Ramos (cell line): Measurements from ENCODE around the gene ASAP3.

Experiments used
- in situ Hi-C: fragments of 300-500 bp; cut with MboI; formaldehyde crosslinking; loops from one replicate; pipeline ENCODE4 v1.14.3; 2022; ENCODE audit warnings: low sequenced_read_pairs; ENCODE audit not compliant: unreplicated experiment

The ASAP3 gene

DNA sequence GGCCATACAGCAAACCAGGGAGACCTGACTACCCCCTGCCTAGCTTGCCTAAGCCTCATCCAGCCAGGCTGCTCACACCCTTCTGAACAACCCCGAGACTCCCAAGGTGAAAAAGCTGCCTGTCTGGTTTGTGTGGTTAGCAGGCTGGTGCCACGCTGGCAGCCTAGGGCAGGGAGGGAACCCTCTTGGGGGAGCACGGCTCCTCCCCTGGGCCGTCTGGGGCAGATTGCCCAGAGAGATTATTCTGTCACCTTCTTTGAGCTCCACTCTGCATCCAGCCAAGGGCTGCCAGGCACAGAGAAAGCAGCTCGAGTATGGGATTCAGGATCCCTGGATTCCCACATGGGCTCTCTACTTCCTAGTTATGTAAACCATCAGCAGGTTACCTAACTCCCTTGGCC lies 32.0 kb downstream of the ASAP3 start:
- in situ Hi-C loops: no loop called here

- in situ Hi-C loops: no loop called here
Observed at GRCh38 chr1:23451441-23451840, 32.5 kb downstream of the ASAP3 start.

GRCh38 chr1:23450894-23451293 lies 33.1 kb downstream of the ASAP3 start:
- in situ Hi-C loops: no loop called here

- in situ Hi-C loops: no loop called here
Observed at GRCh38 chr1:23449958-23450357, 34.0 kb downstream of the ASAP3 start.

GRCh38 chr1:23449306-23449705 lies 34.7 kb downstream of the ASAP3 start:
- in situ Hi-C loops: no loop called here

- in situ Hi-C loops: no loop called here
Observed at GRCh38 chr1:23448846-23449245, 35.1 kb downstream of the ASAP3 start.

DNA sequence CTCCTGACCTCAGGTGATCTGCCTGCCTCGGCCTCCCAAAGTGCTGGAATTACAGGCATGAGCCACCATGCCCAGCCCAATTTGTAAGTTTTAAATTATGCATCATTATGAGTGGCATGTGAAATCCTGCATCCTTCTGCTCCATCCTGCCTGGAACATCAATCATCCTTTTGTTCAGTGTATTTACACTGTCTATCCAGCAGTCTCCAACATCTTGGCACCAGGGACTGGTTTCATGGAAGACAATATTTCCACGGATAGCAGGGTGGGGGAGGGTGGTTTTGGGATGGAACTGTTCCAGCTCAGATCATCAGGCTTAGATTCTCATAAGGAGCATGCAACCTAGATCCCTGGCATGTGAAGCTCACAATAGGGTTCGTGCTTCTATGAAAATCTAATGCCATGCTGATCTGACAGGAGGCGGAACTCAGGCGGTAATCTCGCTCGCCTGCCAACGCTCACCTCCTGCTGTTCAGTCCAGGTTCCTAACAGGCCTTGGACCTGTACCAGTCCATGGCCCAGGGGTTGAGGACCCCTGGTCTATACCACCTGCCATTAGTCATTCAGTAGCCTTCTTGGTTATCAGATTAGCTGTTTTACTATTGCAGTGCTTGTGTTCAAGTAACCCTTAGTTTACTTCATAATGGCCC lies 37.2 kb downstream of the ASAP3 start:
- in situ Hi-C loops: no loop called here

DNA sequence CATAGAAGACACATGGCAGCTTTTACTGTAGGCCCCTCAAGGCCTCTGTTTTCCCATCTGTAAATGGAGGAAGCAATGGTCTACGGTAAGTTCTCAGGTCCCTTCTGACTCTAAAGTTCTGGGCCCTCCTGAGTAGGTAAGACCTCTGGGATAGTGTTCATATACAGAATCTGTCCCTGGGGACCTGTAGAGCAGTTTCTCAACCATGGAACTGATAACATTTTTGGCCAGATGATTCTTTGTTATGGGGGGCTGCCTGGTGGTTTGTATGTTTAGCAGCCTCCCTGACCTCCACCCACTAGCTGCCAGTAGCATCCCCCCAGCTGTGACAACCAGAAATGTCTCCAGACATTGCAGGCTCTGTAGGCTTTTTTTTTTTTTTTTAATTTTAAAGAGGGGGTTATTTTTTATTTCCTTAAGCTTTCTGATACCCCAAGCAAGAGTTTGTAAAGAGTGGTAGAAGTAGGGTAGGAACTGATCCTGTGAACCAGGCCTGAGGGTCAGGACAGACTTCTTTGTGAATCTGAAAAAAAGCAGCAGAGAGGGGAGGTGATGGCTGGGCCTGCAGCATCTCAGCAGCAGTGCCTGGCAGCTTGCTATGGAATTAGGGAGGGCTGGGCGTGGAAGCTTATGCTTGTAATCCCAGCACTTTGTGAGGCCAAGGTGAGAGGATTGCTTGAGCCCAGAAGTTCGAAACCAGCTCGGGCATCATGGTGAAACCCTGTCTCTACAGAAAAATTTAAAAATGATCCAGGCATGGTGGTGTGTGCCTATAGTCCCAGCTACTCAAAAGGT lies 39.2 kb downstream of the ASAP3 start:
- in situ Hi-C loops: no loop called here

- in situ Hi-C loops: no loop called here
Observed at GRCh38 chr1:23444104-23444533, 39.9 kb downstream of the ASAP3 start.

DNA sequence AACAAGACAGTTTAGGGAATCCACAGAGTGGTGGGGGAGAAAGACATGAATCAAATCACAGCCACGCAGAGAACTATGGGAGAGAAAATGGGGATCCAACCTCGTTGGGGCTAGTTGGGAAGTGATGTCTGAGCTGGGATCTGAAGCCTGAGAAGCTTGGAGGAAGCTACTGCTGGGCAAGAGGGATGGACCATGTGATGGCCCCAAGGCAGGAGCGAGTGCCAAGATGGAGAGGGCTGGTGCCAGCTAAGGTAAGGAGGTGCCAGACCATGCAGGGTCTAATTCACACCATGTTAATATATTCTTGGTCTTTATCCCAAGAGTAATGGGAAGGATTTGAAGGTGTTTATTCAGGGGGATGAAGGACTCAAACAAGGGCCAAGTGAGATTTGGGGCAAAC lies 41.2 kb downstream of the ASAP3 start:
- in situ Hi-C loops: no loop called here

GRCh38 chr1:23441446-23442148 lies 42.4 kb downstream of the ASAP3 start:
- in situ Hi-C loops: no loop called here

DNA sequence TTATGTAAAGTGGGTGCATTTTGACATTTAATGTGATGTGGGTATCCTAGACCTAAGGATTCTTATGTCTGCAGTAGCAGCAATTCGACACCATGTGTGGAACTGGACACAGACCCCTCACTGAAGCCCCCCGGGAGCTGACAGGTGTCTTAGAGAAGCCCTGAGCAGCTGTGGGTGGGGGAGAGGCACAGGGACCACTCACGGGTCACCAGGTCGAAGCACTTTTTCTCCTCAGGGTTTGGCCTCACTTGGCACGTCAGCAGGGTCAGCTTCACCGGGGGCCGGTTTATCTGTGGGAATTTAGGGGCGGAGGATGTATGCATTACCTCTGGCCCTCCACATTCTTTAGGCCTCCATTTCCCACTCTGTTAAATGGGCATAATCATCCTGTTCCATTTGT lies 45.4 kb downstream of the ASAP3 start:
- in situ Hi-C loops: no loop called here

- in situ Hi-C loops: no loop called here
Observed at GRCh38 chr1:23437355-23437664, 46.7 kb downstream of the ASAP3 start.

DNA sequence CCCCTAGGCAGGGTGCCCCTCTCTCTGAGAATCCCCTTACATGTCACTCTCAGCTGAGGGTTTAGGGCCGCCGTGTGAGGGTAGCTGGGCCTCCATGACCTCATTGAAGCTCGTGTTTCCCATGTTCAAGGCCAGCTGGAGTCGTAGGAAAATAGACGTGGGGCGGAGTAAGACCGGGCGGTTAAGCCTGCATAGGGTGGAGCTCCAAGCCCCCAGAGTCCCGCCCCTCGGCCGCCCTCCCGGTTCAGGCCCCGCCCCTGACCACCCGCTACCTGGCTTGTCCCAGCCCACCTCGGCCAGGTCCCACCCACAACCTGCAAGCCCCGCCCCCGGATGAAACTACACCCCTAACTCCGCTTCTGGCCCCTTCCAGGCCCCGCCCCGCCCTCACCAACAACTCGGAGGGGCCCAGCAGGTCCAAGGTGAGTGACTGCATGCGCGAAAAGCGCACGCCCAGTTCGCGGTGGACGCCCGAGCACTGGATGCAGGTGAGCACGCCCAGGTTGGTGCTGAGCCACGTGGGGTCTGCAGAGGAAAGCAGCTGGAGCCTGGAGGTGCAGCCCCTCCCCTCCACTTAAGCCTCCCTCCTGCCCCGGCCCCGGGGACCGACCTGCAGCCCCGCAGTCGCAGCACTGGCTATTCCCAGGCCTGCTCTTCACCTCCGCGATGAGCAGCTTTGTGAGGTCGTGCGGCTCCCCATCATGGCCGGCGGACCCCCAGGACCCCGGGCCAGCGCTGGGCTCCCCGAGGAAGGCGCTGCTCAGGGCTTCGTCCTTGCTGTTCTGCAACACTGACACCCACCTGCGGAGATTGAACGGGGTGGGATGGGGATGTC lies 47.2 kb downstream of the ASAP3 start:
- in situ Hi-C loops: no loop called here

- in situ Hi-C loops: no loop called here
Observed at GRCh38 chr1:23434260-23434775, 49.7 kb downstream of the ASAP3 start.

DNA sequence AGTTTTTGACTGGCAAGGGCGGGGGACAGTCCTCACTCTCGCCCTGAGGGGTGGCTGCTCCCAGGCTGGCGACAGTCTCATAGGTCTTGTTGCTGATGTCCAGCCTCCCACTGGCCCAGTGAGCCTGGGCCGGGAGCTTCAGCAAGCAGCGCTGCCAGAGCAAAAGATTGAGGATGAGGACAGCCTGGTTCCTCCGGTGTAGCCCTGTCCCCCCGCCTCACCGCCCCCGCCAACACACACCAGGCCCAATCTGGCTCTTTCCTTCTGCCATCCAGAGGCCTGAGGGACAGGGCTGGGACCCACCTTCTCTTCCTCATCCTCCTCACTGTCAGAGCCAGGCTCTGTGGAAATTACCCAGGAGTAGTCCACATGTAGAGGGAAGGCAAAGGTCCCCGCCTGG lies 50.9 kb downstream of the ASAP3 start:
- in situ Hi-C loops: no loop called here

GRCh38 chr1:23431431-23431830 lies 52.5 kb downstream of the ASAP3 start:
- in situ Hi-C loops: no loop called here

- in situ Hi-C loops: no loop called here
Observed at GRCh38 chr1:23430803-23431202, 53.2 kb downstream of the ASAP3 start.

GRCh38 chr1:23428136-23428905 lies 55.7 kb downstream of the ASAP3 start:
- in situ Hi-C loops: no loop called here

- in situ Hi-C loops: no loop called here
Observed at GRCh38 chr1:23427550-23427949, 56.4 kb downstream of the ASAP3 start.
